Measurements from ENCODE around the gene PRR14L. TPM values are rescaled to one million over a fixed set of nuclear protein-coding genes. Genes with fewer than 3 reads are reported as not detected.
"Not testable (repeated sequence)": the region's sequence is repeated elsewhere in the genome, so short reads cannot be mapped to it uniquely, and the experiment has no call there.

The PRR14L gene
- total RNA-seq: 10 to 100 TPM; 33.5 to 65.4 (median 51.8) TPM
- polyA plus RNA-seq: 1 to 10 TPM; 3.9 to 6.9 (median 6.8) TPM
- long read RNA-seq, donor 1, partial matches to known transcripts: 0 of 1 reads
- long read RNA-seq, donor 1, other reads (novel, unspliced or antisense): 0 of 1 reads
- long read RNA-seq, donor 2: 0 reads

DNA sequence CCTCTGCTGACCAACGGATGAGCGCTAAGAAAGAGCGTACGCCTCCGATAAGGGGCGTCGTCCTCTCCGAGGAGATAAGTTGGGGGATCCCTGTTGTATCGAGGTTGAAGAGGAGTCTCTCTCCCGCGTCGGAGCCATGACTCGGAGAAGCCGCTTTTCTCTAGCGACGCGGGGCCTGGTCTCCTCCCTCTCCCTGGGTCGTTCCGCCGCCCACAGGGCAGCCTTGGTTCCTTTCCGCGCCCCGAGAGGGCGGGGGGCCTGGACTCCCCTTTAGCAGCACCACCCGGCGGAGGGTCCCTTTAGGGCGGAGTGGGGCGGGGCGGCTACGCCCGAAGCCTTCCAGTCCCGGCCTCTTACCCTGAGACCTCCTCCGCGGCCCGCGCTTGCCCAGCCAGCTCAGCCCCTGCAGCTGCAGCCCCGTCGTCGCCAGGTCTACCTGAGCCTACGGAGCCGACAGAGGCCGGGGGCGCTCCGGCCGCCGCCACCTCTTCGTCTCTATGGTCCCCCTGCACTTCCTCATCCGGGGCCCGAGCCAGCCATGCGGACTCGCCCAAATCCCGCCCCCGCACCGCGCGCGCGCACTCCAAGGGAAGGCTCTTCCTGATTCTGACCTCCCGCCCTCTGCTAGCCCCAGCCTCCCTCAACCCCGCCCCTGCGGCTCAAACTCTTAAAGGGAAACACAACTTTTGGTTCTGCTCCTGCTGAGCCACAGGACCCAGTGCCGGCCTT is at the start of gene PRR14L:
Gene PRR14L, minus strand, starts transcription at position 497 of the 729 bp plus-strand sequence. CDS start 11,272 bp downstream, outside the sequence.
- no peaks in the 10 kb centered on the region for H3K9me3 ChIP-seq
- TF ChIP-seq, protein P1, sequence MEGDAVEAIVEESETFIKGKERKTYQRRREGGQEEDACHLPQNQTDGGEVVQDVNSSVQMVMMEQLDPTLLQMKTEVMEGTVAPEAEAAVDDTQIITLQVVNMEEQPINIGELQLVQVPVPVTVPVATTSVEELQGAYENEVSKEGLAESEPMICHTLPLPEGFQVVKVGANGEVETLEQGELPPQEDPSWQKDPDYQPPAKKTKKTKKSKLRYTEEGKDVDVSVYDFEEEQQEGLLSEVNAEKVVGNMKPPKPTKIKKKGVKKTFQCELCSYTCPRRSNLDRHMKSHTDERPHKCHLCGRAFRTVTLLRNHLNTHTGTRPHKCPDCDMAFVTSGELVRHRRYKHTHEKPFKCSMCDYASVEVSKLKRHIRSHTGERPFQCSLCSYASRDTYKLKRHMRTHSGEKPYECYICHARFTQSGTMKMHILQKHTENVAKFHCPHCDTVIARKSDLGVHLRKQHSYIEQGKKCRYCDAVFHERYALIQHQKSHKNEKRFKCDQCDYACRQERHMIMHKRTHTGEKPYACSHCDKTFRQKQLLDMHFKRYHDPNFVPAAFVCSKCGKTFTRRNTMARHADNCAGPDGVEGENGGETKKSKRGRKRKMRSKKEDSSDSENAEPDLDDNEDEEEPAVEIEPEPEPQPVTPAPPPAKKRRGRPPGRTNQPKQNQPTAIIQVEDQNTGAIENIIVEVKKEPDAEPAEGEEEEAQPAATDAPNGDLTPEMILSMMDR (IDR thresholded peaks at IDR 0.05 in 8 of 11, conservative IDR thresholded peaks at IDR 0.05 in 3 of 11): peak in 4 of 11 experiments; percentile 7 to 43 (median 16)
- TF ChIP-seq POLR2A (IDR thresholded peaks at IDR 0.05) (peak in 2 of 3 donors; percentile 23 to 72), POLR2AphosphoS5 (IDR thresholded peaks at IDR 0.05) (peak; percentile 91 to 97 (median 95))
- H3K27me3 ChIP-seq (replicated peaks in 1 of 7): no peaks in the 10 kb centered on the region
- H3K4me1 ChIP-seq: peaks cover 39 to 93% (median 68%) of the 10 kb centered on the region in 6 donors
- DNase-seq: peak; percentile 100
- H3K27ac ChIP-seq: peak within 1 kb of the TSS; percentile 90 to 98 (median 92)
- peak within 1 kb of the TSS; percentile 80 to 99 (median 96) for H3K4me3 ChIP-seq
- intact Hi-C loops (cut with DNase I; ENCODE audit: low total_unique reads): loop anchor here (10.0 kb wide), 1 partner anchor 85 kb away; the partner anchor contains the start of gene PISD
- peaks cover 0 to 23% (median 0%) of the 10 kb centered on the region in 6 donors for H3K36me3 ChIP-seq
- 0 to 1% (median 0%) methylated on average over 45 to 62 of the region's 62 CpGs for WGBS, 5 donors

DNA sequence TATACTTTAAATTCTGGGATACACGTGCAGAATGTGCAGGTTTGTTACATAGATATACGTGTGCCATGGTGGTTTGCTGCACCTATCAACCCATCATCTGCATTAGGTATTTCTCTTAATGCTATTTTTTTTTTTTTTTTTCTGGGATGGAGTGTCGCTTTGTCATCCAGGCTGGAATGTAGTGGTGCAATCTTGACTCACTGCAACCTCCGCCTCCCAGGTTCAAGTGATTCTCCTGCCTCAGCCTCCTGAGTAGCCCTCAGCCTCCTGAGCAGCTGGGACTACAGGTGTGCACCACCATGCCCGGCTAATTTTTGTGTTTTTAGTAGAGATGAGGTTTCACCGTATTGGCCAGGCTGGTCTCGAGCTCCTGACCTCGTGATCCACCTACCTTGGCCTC is 49.4 kb upstream of the PRR14L start:
- H3K4me1 ChIP-seq; H3K9me3 ChIP-seq; H3K27ac ChIP-seq; H3K4me3 ChIP-seq; intact Hi-C loops (cut with DNase I; ENCODE audit: low total_unique reads); H3K27me3 ChIP-seq (replicated peaks in 1 of 7); DNase-seq: not testable (repeated sequence)
- peaks cover 0 to 100% (median 88%) of the 10 kb centered on the region in 6 donors for H3K36me3 ChIP-seq
- WGBS, 5 donors: 79 to 85% (median 83%) methylated on average over 8 of the region's 8 CpGs

DNA sequence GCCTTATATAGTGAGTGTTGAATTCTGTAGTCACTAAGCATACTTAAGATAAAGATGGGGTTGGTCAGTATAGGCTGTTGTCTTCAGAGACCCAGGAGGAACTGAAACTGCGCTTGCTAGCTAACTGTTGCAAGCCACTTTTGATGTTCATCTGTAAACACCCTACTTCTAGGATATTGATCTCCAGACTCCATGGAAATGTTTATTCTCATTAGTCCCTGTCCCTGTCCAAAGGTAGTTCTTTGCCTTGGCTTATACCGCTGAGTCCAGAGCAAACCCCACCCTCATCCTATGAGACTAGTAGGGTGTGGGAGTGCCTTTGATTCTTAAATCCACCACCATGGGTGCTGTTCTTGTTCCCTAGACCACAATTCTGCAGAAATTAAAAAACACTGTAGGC is 40.3 kb upstream of the PRR14L start:
- Histone ChIP-seq H3K27me3 (replicated peaks in 1 of 7) (no peaks in the 10 kb centered on the region), H3K9me3 (no peaks in the 10 kb centered on the region), H3K27ac (peak overlapping the region in 4 of 8 donors; percentile 31 to 53 (median 42)), H3K36me3 (peaks cover 0 to 86% (median 23%) of the 10 kb centered on the region in 6 donors), H3K4me1 (peaks cover 0 to 28% (median 7%) of the 10 kb centered on the region in 6 donors), H3K4me3 (no peak overlapping the region)
- intact Hi-C loops (cut with DNase I; ENCODE audit: low total_unique reads): no loop called here
- 80 to 87% (median 82%) methylated on average over 2 of the region's 2 CpGs for WGBS, 5 donors
- DNase-seq: no peak
- TF ChIP-seq, protein P1 (IDR thresholded peaks at IDR 0.05 in 8 of 11, conservative IDR thresholded peaks at IDR 0.05 in 3 of 11): no peak
- no peak for TF ChIP-seq POLR2AphosphoS5 (IDR thresholded peaks at IDR 0.05)

DNA sequence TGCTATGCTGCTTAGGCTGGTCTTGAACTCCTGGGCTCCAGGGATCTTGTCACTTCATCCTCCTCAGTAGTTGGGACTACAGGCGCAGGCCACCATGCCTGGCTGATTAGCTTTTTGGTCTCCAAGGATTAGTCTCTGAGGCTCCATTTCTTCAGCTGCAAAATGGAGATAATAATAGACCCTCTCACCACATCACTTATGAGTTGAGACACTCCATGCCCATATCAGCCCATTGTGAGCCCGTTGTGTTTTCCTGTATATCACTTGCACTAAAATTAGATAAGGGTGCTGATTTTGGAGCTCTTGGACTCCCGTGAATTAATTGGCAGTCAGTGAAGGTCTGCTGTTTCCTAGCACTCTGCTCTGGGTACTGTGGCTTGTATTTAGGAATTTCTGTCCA is 39.9 kb upstream of the PRR14L start:
- 70 to 84% (median 78%) methylated on average over 3 of the region's 3 CpGs for WGBS, 5 donors
- no peak for DNase-seq
- TF ChIP-seq POLR2AphosphoS5 (IDR thresholded peaks at IDR 0.05) (no peak), POLR2A (IDR thresholded peaks at IDR 0.05) (no peak)
- TF ChIP-seq, protein P1 (IDR thresholded peaks at IDR 0.05 in 8 of 11, conservative IDR thresholded peaks at IDR 0.05 in 3 of 11): no peak
- intact Hi-C loops (cut with DNase I; ENCODE audit: low total_unique reads): no loop called here
- Histone ChIP-seq H3K27me3 (replicated peaks in 1 of 7) (no peaks in the 10 kb centered on the region), H3K36me3 (peaks cover 0 to 86% (median 22%) of the 10 kb centered on the region in 6 donors), H3K4me3 (no peak overlapping the region), H3K27ac (peak overlapping the region in 4 of 8 donors; percentile 31 to 53 (median 42)), H3K9me3 (no peaks in the 10 kb centered on the region), H3K4me1 (peaks cover 0 to 28% (median 7%) of the 10 kb centered on the region in 6 donors)
